GM21381 (cell line): Measurements from ENCODE around the gene LYST.
"Not testable (repeated sequence)": the region's sequence is repeated elsewhere in the genome, so short reads cannot be mapped to it uniquely, and the experiment has no call there.

Source experiments
- ATAC-seq: cut with Tn5 transposase; IDR thresholded peaks from one replicate; pipeline ENCODE4 v1.9.1; 2021; ENCODE audit warnings: mild to moderate bottlenecking, moderate library complexity; ENCODE audit not compliant: unreplicated experiment

Gene LYST

GRCh38 chr1:235642943-235643371 lies 223.7 kb downstream of the LYST start:
- no peak for ATAC-seq

GRCh38 chr1:235642011-235642942 lies 224.4 kb downstream of the LYST start:
- no peak for ATAC-seq

GRCh38 chr1:235640580-235640979 lies 226.1 kb downstream of the LYST start:
- no peak for ATAC-seq

DNA sequence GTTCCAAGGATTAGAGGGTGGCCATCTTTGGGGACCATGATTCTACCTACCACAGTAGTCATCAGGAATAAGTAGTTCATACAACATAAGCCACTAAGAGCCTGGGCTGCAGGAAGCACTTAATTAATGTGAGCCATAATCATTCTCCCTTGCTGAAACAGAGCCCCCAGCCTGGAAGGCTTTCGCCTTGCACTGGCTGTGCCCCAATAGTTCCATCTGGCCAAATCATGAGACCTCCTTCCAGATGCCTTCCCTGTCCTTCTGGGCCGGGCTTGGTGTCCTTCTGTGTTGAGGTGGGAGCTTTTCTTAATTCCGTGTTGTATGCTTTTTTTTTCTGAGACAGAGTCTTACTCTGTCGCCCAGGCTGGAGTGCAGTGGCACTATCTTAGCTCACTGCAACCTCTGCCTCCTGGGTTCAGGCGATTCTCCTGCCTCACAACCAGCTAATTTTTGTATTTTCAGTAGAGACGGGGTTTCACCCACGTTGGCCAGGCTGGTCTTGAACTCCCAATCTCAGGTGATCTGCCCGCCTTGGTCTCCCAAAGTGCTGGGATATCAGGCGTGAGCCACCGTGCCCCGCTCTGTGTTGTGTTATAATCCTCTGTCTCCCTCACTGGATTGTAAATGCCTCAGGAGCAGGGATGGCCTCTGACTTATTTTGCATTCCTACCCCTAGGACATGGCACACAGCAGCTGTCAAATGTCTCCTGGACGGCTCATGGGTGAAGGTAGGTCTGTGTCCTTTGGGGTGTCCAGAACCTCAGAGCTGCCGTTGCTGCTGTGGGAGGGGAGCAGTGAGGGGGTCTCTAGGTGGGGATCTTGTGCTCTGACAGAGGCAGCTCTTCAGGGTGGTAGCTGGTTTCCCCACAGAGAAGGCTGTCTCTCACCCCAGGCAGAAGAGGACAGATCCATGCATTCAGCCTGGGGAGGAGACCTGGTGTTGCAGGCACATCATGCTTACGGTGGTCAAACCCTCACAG lies 227.2 kb downstream of the LYST start:
- no peak for ATAC-seq

GRCh38 chr1:235638612-235639011 lies 228.1 kb downstream of the LYST start:
- not testable (repeated sequence) for ATAC-seq

GRCh38 chr1:235637756-235638534 lies 228.8 kb downstream of the LYST start:
- ATAC-seq = no peak

- ATAC-seq = no peak
Measured at GRCh38 chr1:235635938-235636662, 230.6 kb downstream of the LYST start.

DNA sequence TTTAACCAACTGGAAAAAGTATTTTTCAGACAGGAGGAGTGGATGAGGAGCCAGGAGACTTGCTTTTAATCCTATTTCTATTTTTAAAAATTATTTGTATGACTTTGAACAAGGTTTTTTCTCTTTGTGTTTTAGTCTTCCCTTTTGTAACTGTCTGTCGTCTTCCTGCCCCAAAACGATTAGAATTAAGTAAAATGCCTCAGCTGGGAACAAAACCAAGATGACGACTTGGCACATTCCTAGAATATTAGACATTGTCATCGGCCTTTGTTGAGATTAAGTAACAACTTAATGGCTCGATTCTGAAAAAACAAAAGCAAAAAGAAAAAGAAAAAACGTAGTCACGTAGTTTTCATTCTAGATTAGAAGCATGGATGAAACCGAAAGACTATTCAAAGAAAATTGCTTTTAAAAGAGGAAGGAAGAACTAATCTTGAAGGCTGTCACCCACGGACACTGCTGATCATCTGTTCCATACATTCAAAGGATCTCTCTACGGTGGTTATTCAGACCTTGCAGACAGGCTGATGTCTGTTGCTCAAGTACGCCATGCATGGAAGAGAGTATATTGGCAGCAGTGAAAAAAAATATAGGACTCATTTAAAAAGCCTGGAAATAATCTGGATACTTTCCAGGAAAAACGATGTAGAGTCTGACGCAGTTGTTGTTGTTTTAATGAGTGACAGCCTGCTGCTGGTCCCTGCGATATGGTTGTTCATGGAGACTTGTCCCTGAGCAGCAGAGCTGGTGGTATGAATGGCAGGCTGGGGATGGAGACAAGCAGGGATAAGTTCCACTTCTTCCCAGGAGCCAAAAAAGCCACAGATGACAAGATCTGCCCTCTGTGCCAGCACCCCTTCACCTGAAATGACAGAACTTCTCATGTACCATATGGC lies 234.0 kb downstream of the LYST start:
- peak; percentile 85 for ATAC-seq

GRCh38 chr1:235631816-235632215 lies 234.9 kb downstream of the LYST start:
- no peak for ATAC-seq

- no peak for ATAC-seq
Measured at GRCh38 chr1:235628316-235629005, 238.2 kb downstream of the LYST start.

DNA sequence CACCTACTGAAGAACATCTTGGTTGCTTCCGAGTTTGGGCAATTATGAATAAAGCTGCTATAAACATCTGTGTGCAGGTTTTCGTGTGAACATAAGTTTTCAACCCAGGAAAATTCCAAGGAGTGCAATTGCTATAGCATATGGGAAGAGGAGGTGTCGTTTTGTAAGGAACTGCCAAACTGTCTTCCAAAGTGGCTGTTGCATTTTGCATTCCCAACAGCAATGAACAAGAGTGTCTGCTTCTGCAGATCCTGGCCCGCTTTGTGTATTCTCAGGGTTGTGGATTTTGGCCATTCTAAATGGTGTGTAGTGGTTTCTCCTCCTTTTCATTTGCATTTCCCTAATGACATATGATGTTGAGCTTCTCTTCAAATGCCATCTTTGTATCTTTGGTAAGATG lies 240.9 kb downstream of the LYST start:
- no peak for ATAC-seq

- no peak for ATAC-seq
Measured at GRCh38 chr1:235625340-235625739, 241.4 kb downstream of the LYST start.

DNA sequence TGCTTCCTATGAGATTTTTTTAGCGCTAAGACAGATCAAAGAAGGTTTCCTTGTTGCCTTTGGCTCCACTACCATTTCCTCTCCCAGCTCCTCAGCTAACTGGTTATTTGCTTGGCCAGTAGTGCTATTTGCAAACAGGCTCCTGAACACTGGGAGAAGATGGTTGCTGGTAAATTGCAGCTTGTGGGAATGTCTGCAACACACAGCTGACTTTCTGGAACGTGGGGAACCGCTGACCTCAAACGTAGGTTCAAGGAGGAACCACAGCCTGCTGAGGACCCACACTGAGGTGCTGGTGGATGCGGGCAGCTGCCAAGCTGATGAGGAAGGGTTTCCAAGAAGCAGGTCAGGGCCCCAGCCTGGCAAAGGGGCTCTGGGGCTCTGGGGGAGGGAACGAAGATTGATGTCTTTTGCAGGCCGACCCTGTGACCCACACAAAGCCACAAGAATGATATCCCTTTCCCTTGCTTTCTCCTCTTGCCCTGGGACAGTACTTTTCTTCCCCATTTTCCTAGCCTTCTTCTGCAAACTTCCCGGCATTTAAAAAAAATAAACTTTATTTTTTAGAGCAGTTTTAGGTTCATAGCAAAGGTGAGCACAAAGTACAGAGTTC lies 241.9 kb downstream of the LYST start:
- no peak for ATAC-seq

GRCh38 chr1:235622936-235623779 lies 243.5 kb downstream of the LYST start:
- ATAC-seq = no peak

DNA sequence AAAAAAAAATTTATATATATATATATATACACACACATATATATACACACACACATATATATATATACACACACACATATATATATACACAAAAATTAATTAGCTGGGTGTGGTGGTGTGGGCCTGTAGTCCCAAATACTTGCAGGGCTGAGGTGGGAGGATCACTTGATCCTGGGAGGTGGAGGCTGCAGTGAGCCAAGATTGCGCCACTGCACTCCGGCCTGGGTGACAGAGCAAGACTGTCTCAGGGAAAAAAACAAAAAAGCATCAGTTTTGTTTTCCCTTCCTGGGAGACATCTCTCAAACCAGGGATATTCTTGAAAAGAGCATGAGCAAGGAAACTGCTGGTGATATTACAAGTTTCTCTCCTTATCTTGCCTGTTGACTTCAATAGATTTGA lies 247.6 kb downstream of the LYST start:
- not testable (repeated sequence) for ATAC-seq

DNA sequence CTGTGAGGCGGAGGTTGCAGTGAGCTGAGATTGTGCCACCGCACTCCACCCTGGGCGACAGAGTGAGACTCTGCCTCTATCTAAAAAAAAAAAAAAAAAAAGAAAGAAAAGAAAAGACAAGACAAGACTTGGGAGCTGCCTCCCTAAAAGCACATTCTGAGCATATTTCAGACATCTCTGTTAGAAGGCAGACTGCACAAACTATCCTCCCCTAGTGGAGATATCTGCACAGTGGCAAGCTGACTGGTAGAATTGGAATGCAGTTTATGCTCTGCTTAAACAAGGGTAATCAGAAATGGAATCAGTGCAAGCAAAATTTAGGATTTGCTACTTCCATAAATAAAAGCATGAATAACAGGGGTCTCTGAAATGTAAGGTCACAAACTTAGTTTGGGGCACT lies 248.9 kb downstream of the LYST start:
- ATAC-seq = no peak

- no peak for ATAC-seq
Measured at GRCh38 chr1:235617140-235617539, 249.6 kb downstream of the LYST start.
